WERI-Rb-1 (cell line): ENCODE results near the gene GOLT1A.

Source experiments
- DNase-seq: peaks from one replicate; pipeline ENCODE4 v3.0.0-alpha.2; 2020
- H3K27ac ChIP-seq: fragments of 250-450 bp; sonication (Bioruptor Pico); 2 replicates; pipeline ENCODE4 v1.5.1; 2020; ENCODE audit warnings: mild to moderate bottlenecking, moderate library complexity
- H3K27me3 ChIP-seq: fragments of 250-450 bp; sonication (Bioruptor Pico); 2 replicates; pipeline ENCODE4 v1.5.1; 2021; ENCODE audit warnings: mild to moderate bottlenecking, low read depth, moderate library complexity; ENCODE audit not compliant: insufficient read depth, severe bottlenecking
- H3K36me3 ChIP-seq: fragments of 250-450 bp; sonication (Bioruptor Pico); 2 replicates; pipeline ENCODE4 v1.5.1; 2020; ENCODE audit warnings: mild to moderate bottlenecking, moderate library complexity
- H3K4me3 ChIP-seq: 2 replicates; pipeline ENCODE4 v1.5.1; 2011; ENCODE audit warnings: low read depth, mild to moderate bottlenecking, control low read depth, low read length
- H3K9me3 ChIP-seq: fragments of 250-450 bp; sonication (Bioruptor Pico); 2 replicates; pipeline ENCODE4 v1.5.1; 2021; ENCODE audit warnings: mild to moderate bottlenecking, moderate library complexity; ENCODE audit not compliant: severe bottlenecking
- TF ChIP-seq, protein P1 (sequence below): IDR thresholded peaks from 2 replicates; pipeline ENCODE4 v1.5.1; 2011; ENCODE audit warnings: low read depth, mild to moderate bottlenecking, control low read depth, inconsistent platforms, low read length

The GOLT1A gene

DNA sequence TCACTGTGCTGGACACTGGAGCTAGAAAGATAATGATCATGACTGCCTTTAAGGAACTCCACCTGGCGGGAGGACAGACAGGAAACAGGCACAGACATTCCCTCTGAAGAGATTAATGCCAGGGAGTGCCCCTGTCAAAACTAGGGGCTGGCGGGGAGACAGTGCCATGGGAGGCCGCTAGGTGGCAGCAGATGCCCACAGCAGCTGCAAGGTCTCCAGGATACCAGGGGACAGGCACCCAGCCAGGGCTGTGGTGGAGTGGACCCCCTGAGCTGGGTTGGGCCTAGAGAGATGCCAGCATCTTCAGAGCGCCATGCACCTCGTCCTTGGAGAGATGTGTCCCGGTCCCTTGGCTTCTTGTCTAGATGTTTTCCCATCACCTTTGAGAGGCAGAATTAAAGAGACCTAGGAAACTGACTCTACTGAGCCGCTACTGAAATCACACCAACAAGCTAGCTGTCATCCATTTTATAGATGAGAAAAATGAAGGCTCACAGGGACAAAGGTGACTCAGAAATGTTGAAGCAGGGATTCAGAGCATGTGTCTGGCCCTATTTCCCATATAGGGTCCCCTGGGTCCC, 51.2 kb downstream of the GOLT1A start:
- TF ChIP-seq, protein P1, sequence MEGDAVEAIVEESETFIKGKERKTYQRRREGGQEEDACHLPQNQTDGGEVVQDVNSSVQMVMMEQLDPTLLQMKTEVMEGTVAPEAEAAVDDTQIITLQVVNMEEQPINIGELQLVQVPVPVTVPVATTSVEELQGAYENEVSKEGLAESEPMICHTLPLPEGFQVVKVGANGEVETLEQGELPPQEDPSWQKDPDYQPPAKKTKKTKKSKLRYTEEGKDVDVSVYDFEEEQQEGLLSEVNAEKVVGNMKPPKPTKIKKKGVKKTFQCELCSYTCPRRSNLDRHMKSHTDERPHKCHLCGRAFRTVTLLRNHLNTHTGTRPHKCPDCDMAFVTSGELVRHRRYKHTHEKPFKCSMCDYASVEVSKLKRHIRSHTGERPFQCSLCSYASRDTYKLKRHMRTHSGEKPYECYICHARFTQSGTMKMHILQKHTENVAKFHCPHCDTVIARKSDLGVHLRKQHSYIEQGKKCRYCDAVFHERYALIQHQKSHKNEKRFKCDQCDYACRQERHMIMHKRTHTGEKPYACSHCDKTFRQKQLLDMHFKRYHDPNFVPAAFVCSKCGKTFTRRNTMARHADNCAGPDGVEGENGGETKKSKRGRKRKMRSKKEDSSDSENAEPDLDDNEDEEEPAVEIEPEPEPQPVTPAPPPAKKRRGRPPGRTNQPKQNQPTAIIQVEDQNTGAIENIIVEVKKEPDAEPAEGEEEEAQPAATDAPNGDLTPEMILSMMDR, result peak; percentile 100
- Histone ChIP-seq H3K9me3 (peaks cover 3% of the 10 kb centered on the region), H3K4me3 (no peak overlapping the region), H3K36me3 (no peaks in the 10 kb centered on the region), H3K27ac (no peak overlapping the region), H3K27me3 (no peaks in the 10 kb centered on the region)
- DNase-seq, result peak; percentile 97

DNA sequence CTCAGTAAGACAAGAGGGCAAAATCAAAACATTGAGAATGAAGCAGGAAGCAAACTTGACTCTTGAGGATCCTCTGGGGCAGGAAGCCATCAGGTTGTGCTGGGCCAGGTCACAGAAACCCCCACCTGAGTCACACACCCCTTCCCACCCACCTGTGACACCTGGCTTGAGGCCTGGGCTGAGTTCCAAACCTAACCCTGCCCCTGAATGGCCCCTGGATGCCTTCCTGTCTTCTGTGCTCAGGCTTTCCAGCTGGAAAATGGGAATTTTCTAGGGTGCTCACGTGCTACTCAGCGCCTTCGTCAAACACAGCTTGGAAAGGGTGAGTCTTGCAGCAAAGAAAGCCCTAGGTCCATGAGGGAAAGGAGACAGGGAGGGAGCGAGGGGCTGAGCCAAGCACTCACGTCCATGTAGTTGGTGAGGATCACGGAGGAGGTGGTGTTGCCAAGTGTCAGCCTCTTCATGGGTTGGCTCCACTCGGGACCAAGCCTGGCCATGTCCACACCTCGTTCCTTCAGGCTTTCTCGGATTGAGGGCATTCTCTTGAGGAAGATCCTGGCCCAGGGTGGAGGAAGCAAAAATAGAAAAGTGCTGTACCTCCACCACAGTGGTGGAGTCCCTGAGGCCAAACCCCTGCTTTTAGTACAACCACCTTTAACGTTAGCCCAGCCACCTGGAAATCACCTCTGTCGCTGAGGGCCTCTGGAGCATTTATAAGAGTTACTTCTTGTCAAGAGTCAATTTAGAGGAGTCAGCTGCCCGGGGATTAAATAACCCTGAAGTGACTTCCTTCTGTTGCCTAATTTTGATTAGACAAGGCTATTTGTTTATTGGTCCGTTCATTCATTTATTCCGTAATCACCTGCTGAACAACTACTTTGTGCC, 51.9 kb downstream of the GOLT1A start:
- Histone ChIP-seq H3K27ac (no peak overlapping the region), H3K9me3 (no peaks in the 10 kb centered on the region), H3K27me3 (no peaks in the 10 kb centered on the region), H3K4me3 (no peak overlapping the region), H3K36me3 (no peaks in the 10 kb centered on the region)
- TF ChIP-seq, protein P1, result no peak
- no peak for DNase-seq

DNA sequence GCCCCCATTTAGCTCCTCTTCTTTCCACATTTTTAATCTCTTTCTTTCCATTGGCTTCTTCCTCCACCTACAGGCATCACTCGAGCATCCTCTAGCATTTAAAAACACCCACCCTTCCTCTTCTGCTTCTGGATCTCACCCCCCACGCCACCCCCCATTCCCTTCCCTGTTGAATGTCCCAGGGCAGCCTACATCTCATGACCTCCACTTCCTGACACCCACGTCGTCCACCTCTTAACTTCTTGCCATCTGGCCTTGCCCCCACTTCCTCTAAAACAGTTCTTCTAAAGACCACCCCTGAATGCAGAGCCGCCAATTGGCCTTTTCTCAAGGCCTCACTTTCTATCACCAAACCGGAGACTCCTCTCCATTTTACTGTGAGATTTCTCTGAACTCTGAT, 55.8 kb downstream of the GOLT1A start:
- DNase-seq, result no peak
- Histone ChIP-seq H3K36me3 (no peaks in the 10 kb centered on the region), H3K9me3 (no peaks in the 10 kb centered on the region), H3K27me3 (no peaks in the 10 kb centered on the region), H3K27ac (no peak overlapping the region), H3K4me3 (no peak overlapping the region)
- TF ChIP-seq, protein P1, result no peak

DNA sequence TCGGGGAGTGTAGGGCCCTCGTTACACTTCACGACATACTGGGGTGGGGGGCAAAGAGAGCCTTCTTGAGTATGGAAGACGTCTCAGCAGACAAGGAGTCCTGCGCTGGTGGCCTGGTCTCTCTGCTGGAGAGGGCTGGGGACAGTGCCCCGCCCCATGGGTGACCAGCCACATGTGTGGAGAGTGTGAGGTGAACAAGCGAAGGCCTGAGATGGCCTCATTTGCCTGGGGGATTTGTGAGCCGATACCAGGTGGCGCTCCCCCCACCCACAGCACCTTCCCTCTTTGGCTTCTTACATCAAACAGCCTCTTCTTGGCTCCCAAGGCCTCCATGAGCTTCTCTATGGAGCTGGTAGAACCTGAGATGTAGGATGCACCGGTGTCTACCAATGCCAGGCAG, 57.9 kb downstream of the GOLT1A start:
- H3K36me3 ChIP-seq, result no peaks in the 10 kb centered on the region
- DNase-seq, result peak; percentile 95
- H3K27ac ChIP-seq, result peak overlapping the region; percentile 9; the same call in 1 of the 2 replicates
- TF ChIP-seq, protein P1, result 0 out of 2 replicates have a peak, but pooled peaks have one; percentile 17
- no peaks in the 10 kb centered on the region for H3K9me3 ChIP-seq
- no peaks in the 10 kb centered on the region for H3K27me3 ChIP-seq
- no peak overlapping the region for H3K4me3 ChIP-seq

DNA sequence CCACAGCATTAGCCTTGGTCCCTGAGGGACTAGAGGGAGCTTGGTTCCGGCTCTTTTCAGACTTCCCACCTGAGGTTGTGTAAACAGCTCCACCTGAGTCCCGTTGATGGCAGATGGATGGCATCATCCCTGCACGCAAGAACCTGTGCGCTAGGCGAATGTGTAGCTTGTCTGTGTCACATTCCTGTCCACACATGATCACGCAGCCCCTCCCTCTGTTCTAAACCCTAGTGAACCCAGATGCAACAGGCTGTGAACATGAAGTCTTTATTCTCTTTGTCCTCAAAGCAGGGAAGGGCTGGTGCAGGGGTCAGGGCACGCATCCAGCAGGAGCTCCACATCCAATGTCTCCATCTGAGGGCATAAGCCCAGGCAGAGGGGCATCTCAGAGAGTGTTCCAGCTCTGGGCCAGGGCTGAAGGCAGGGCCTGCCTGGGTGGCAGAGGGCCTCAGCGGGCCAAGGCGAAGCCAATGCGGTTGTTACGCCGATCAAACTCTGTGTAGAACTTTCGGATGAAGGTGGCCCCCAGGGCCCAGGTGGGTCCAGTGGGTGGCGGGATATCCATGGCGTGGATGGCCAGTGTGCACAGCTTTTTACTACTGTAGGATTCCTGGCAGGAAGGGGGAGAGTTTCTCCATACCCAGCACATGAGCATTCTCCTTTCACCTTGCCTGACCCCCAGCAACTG, 59.1 kb downstream of the GOLT1A start:
- Histone ChIP-seq H3K27me3 (no peaks in the 10 kb centered on the region), H3K27ac (no peak overlapping the region), H3K9me3 (no peaks in the 10 kb centered on the region), H3K36me3 (peaks cover 3% of the 10 kb centered on the region; the same call in 1 of the 2 replicates), H3K4me3 (no peak overlapping the region)
- TF ChIP-seq, protein P1, result no peak
- DNase-seq, result no peak
